ENCODE data around the gene GLDN. TPM values are rescaled to one million over a fixed set of nuclear protein-coding genes. Genes with fewer than 3 reads are reported as not detected.
A peak's percentile ranks its signal among the peaks of the same experiment; 100 is the strongest.

Gene GLDN
- total and polyA plus RNA-seq, 7 donors, result 0.46 to 5.5 (median 1.4) TPM; not detected in 1

DNA sequence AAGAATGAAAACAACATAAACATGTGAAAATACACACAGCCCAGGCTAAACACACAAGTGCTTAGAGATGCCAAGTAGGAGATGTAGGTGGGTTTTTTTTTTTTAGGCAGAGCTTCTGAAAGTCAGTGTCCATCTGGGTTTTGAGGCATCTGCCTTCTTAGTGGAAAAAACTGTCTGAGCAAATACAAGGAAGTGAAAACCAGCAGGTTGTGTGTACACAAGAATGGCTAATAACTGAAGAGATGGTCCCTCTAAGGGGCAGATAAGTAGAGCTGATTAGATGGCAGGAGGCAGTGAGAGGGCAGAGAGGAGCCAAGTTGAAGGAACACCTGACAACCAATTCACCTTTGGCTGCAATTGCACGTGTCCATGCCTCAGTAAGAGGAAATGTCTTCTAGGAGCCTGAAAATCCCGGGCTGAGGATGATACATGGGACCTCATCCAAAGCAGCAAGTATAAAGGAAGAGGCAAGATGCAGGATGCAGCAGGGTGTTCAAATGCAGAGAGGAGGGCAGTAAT lies 37.9 kb upstream of the GLDN start:
- no peaks in the 10 kb centered on the region for H3K9me3 ChIP-seq
- no peak overlapping the region for H3K4me3 ChIP-seq
- intact Hi-C loops (cut with DNase I), result no loop called here
- H3K27ac ChIP-seq, result no peak overlapping the region
- DNase-seq, result no peak
- H3K4me1 ChIP-seq, result no peaks in the 10 kb centered on the region
- TF ChIP-seq EP300 (IDR thresholded peaks at IDR 0.05), result no peak
- TF ChIP-seq POLR2AphosphoS5 (IDR thresholded peaks at IDR 0.05), result no peak
- no peak for TF ChIP-seq POLR2A (IDR thresholded peaks at IDR 0.05)
- TF ChIP-seq, protein P1, sequence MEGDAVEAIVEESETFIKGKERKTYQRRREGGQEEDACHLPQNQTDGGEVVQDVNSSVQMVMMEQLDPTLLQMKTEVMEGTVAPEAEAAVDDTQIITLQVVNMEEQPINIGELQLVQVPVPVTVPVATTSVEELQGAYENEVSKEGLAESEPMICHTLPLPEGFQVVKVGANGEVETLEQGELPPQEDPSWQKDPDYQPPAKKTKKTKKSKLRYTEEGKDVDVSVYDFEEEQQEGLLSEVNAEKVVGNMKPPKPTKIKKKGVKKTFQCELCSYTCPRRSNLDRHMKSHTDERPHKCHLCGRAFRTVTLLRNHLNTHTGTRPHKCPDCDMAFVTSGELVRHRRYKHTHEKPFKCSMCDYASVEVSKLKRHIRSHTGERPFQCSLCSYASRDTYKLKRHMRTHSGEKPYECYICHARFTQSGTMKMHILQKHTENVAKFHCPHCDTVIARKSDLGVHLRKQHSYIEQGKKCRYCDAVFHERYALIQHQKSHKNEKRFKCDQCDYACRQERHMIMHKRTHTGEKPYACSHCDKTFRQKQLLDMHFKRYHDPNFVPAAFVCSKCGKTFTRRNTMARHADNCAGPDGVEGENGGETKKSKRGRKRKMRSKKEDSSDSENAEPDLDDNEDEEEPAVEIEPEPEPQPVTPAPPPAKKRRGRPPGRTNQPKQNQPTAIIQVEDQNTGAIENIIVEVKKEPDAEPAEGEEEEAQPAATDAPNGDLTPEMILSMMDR (IDR thresholded peaks at IDR 0.05), result no peak
- 32 to 63% methylated on average over 2 of the region's 2 CpGs for WGBS, 2 donors
- H3K36me3 ChIP-seq, result no peaks in the 10 kb centered on the region
- no peaks in the 10 kb centered on the region for H3K27me3 ChIP-seq

DNA sequence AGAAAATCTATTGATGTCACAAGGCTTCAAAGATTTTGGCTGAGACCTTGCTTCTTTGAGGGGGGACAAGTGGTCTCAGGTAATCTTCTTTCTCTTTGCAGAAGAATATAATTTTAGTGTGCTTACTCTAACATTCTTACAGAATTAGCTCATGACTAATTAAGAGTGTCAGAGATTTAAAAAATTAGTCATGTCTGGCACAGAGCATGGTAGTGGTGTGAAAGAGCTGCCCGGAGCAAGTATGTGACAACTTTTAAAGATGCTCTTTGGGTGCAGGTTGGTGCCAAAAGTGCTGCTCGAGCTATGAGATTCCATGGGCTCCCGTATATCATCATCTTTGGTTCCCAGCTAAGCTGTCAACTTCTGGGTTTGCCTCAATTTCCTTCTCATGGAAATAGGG lies 34.1 kb upstream of the GLDN start:
- 88 to 92% methylated on average over 3 of the region's 3 CpGs for WGBS, 2 donors
- no peaks in the 10 kb centered on the region for H3K27me3 ChIP-seq
- DNase-seq, result no peak
- H3K4me3 ChIP-seq, result no peak overlapping the region
- H3K36me3 ChIP-seq, result no peaks in the 10 kb centered on the region
- intact Hi-C loops (cut with DNase I), result no loop called here
- no peak overlapping the region for H3K27ac ChIP-seq
- no peaks in the 10 kb centered on the region for H3K4me1 ChIP-seq
- no peaks in the 10 kb centered on the region for H3K9me3 ChIP-seq
- no peak for TF ChIP-seq POLR2AphosphoS5 (IDR thresholded peaks at IDR 0.05)
- TF ChIP-seq, protein P1 (IDR thresholded peaks at IDR 0.05), result no peak
- no peak for TF ChIP-seq POLR2A (IDR thresholded peaks at IDR 0.05)
- TF ChIP-seq EP300 (IDR thresholded peaks at IDR 0.05), result no peak

DNA sequence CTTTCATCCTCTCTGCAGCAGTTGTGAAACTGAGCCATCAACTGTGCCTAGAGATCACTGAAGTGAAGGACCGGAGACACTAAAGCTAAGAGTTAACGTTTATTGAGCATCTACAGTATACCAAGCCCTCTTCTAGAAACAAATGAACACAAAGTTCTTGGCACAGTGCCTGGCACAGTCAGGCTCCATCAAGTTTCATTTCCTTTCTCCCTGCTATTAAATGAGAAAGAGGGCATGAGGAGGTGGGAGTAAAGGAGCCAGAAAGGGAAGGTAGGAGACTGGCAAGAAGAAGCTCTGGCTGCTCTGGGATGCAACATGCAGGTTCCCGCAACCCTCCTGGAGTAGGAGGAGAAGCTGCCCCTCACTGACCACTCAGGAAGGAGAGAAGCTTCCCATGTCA lies 33.6 kb upstream of the GLDN start:
- TF ChIP-seq POLR2AphosphoS5 (IDR thresholded peaks at IDR 0.05) (no peak), POLR2A (IDR thresholded peaks at IDR 0.05) (no peak), EP300 (IDR thresholded peaks at IDR 0.05) (no peak)
- TF ChIP-seq, protein P1 (IDR thresholded peaks at IDR 0.05), result no peak

DNA sequence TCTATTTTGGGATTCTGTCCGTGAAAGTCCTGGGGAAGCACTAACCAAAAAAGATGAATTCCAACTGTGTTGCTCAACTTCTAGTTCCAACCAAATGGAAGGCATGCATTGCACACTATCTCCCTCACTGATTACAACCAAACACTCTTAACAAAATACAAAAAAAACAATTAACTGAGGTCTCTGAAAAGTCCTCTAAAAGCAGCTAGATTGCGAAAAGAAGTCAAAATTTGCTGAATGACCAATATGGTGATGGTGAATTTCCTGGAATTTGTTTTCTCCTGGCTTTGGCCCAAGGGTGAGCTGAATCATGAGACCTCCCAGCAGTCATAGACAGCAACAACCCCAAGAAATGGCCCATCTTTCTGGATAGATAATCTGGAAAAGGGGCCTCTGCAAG lies 31.4 kb upstream of the GLDN start:
- no peak for TF ChIP-seq EP300 (IDR thresholded peaks at IDR 0.05)
- TF ChIP-seq POLR2A (IDR thresholded peaks at IDR 0.05), result no peak
- TF ChIP-seq POLR2AphosphoS5 (IDR thresholded peaks at IDR 0.05), result no peak
- TF ChIP-seq, protein P1 (IDR thresholded peaks at IDR 0.05), result no peak
- DNase-seq, result no peak
- H3K27me3 ChIP-seq, result no peaks in the 10 kb centered on the region
- WGBS, 2 donors, result 75 to 88% methylated on average over 2 of the region's 2 CpGs
- H3K4me3 ChIP-seq, result no peak overlapping the region
- H3K36me3 ChIP-seq, result no peaks in the 10 kb centered on the region
- H3K9me3 ChIP-seq, result no peaks in the 10 kb centered on the region
- intact Hi-C loops (cut with DNase I), result no loop called here
- H3K4me1 ChIP-seq, result no peaks in the 10 kb centered on the region
- H3K27ac ChIP-seq, result peak overlapping the region in 1 of 4 donors; percentile 12

More for the DNA sequence above, 33.6 kb upstream of the GLDN start:
- Histone ChIP-seq H3K36me3 (no peaks in the 10 kb centered on the region), H3K27me3 (no peaks in the 10 kb centered on the region), H3K27ac (no peak overlapping the region), H3K9me3 (no peaks in the 10 kb centered on the region), H3K4me3 (no peak overlapping the region), H3K4me1 (no peaks in the 10 kb centered on the region)
- intact Hi-C loops (cut with DNase I), result no loop called here
- no peak for DNase-seq
- 65 to 84% methylated on average over 3 of the region's 3 CpGs for WGBS, 2 donors

DNA sequence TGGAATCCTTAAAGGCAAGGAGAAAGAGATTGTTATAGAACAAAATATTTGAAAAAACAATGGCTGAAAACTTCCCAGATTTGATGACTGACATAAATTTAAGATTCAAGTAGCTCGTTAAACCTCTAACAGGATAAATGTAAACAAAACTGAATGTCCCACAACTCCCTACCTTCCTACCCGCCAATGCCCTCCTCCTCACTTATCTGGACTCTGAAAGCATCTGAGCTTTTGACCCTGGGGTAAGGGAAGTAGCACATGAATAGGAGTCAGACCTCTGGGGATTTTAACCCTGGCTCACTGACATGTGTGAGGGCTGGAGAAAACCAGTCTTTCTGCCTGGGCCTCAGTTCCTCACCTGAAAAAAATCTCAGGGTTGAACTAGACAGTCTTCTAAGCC lies 29.9 kb upstream of the GLDN start:
- 38 to 61% methylated on average over 2 of the region's 2 CpGs for WGBS, 2 donors
- DNase-seq, result no peak
- TF ChIP-seq EP300 (IDR thresholded peaks at IDR 0.05), result no peak
- TF ChIP-seq POLR2AphosphoS5 (IDR thresholded peaks at IDR 0.05), result no peak
- no peak for TF ChIP-seq POLR2A (IDR thresholded peaks at IDR 0.05)
- TF ChIP-seq, protein P1 (IDR thresholded peaks at IDR 0.05), result no peak
- H3K27me3 ChIP-seq, result no peaks in the 10 kb centered on the region
- intact Hi-C loops (cut with DNase I), result no loop called here
- no peak overlapping the region for H3K4me3 ChIP-seq
- no peaks in the 10 kb centered on the region for H3K9me3 ChIP-seq
- H3K4me1 ChIP-seq, result no peaks in the 10 kb centered on the region
- no peaks in the 10 kb centered on the region for H3K36me3 ChIP-seq
- H3K27ac ChIP-seq, result no peak overlapping the region

All from sigmoid colon (tissue), 7 donors.